GM13977 (cell line): Measurements from ENCODE around the gene AQP12B.

ENCODE experiments used
- DNase-seq: peaks from one replicate; pipeline ENCODE4 v3.0.0; 2012; ENCODE audit warnings: low spot score
- in situ Hi-C: fragments of 300-500 bp; cut with MboI; formaldehyde crosslinking; loops from one replicate; pipeline ENCODE4 v1.12.0; 2022; ENCODE audit warnings: low sequenced_read_pairs, low pct_unique_long_range_greater_than_20kb, mixed read lengths, inconsistent platforms; ENCODE audit not compliant: unreplicated experiment
- TF ChIP-seq, protein P1 (sequence below): IDR thresholded peaks from 2 replicates; pipeline ENCODE4 v1.5.1; 2012; ENCODE audit warnings: mild to moderate bottlenecking, control low read depth; ENCODE audit not compliant: insufficient read depth; ENCODE audit errors: extremely low read depth, missing control alignments

The AQP12B gene

DNA sequence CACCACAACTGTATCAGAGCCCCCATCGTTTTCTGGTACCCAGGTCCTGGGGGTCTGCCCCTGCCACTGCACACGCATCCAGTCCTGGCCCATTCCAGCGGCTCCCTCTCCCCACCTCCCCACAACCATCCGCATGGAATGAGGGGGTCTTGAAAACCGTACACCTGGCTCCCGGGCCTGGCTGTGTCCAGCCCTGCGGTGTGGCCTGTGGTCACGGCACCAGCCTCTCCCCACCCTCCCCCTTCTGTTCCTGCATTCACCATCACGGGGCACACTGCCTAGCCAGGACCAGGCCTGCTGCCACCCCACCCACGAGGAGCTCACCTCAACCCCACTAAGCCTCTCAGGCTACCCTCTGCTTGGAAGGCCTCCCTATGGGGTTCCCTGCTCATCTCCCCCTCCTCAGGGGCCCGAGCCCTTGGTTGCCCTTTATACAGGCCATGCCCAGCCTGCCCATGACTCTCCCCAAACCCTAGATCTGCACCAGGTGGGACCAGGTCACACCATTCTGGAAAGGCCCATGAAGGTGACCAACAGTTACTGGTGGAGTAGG is 46.0 kb downstream of the AQP12B start:
- DNase-seq = no peak
- TF ChIP-seq, protein P1, sequence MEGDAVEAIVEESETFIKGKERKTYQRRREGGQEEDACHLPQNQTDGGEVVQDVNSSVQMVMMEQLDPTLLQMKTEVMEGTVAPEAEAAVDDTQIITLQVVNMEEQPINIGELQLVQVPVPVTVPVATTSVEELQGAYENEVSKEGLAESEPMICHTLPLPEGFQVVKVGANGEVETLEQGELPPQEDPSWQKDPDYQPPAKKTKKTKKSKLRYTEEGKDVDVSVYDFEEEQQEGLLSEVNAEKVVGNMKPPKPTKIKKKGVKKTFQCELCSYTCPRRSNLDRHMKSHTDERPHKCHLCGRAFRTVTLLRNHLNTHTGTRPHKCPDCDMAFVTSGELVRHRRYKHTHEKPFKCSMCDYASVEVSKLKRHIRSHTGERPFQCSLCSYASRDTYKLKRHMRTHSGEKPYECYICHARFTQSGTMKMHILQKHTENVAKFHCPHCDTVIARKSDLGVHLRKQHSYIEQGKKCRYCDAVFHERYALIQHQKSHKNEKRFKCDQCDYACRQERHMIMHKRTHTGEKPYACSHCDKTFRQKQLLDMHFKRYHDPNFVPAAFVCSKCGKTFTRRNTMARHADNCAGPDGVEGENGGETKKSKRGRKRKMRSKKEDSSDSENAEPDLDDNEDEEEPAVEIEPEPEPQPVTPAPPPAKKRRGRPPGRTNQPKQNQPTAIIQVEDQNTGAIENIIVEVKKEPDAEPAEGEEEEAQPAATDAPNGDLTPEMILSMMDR = no peak
- in situ Hi-C loops = no loop called here

GRCh38 chr2:240635998-240636547 is 46.6 kb downstream of the AQP12B start:
- DNase-seq = no peak
- TF ChIP-seq, protein P1 = no peak

DNA sequence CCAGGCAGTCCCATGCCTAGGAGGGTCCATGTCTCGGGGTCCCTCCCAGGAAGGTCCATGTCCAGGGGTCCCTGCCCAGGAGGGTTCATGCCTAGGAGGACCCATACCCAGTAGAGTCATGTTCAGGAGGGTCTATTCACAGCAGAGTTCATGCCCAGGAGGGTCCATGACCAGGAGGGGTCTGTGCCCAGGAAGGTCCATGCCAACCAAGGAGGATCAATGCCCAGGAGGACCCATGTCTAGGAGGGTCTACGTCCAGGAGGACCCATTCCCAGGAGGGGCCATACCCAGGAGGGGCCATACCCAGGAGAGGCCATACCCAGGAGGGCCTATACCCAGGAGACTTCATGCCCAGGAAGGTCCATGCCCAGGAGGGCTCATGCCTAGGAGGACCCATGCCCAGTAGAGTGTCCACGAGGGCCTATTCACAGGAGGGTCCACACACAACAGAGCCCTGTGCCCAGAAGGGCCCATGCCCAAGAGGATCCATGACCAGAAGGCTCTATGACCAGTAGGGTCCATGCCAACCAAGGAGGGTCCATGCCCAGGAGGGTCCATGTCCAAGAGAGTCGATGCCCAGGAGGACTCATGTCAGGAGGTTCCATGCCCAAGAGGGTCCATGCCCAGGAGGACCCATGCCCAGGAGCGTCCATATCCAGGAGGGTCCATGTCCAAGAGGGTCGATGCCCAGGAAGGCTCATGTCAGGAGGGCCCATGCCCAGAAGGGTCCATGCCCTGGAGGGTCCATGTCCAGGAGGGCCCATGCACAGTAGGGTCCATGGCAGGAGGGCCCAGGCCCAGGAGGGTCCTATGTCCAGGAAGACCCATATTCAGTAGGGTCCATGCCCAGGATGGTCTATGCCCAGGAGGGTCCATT is 47.3 kb downstream of the AQP12B start:
- no peak for DNase-seq
- in situ Hi-C loops = no loop called here
- TF ChIP-seq, protein P1 = no peak

More at GRCh38 chr2:240635998-240636547, 46.6 kb downstream of the AQP12B start:
- in situ Hi-C loops = no loop called here

DNA sequence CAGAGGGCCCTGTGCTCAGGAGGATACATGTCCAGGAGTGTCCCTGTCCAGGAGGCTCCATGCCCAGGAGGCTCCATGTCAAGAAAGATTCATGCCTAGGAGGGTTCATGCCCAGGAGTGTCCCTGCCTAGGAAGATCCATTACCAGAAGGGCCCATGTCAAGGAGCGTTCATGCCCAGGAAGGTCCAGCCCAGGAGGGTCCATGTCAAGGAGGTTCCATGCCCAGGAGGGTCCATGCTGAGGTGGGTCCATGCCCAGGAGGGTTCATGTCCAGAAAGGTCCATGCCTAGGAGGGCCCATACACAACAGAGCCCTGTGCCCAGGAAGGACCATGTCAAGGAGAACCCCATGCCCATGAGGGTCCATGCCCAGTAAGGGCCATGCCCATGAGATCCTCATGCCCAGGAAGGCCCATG is 50.4 kb downstream of the AQP12B start:
- TF ChIP-seq, protein P1 = no peak
- in situ Hi-C loops = no loop called here
- DNase-seq = no peak

GRCh38 chr2:240631548-240632305 is 51.0 kb downstream of the AQP12B start:
- TF ChIP-seq, protein P1 = no peak
- DNase-seq = no peak
- in situ Hi-C loops = no loop called here
